Calu3 (cell line): ENCODE measurements around the gene ZBTB25. TPM values are rescaled to one million over a fixed set of nuclear protein-coding genes. Genes with fewer than 3 reads are reported as not detected.

Experiments
- BruUV-seq: library from RNA; stranded (reverse); fragments of 400-500 nt; replicated peaks from 2 replicates; lab custom pipeline; 2021; lab: Mats Ljungman, UMichigan
- CTCF ChIA-PET: fragments of 300-600 bp; sonication (Branson Sonifier 250); formaldehyde crosslinking; loops from one replicate; lab custom pipeline; 2022; ENCODE audit warnings: antibody characterized with exemption; lab: Charles Lee
- DNase-seq: peaks from one replicate; pipeline ENCODE4 v3.0.0; 2022
- H3K27ac Mint-ChIP-seq: one replicate; pipeline ENCODE4 v1.8.0; 2022; ENCODE audit warnings: mixed read lengths; ENCODE audit not compliant: unreplicated experiment
- H3K27me3 Mint-ChIP-seq: one replicate; pipeline ENCODE4 v1.8.0; 2022; ENCODE audit warnings: mixed read lengths; ENCODE audit not compliant: unreplicated experiment
- H3K36me3 Mint-ChIP-seq: one replicate; pipeline ENCODE4 v1.8.0; 2022; ENCODE audit warnings: mild to moderate bottlenecking, moderate library complexity, mixed read lengths; ENCODE audit not compliant: insufficient read depth, unreplicated experiment
- H3K4me1 Mint-ChIP-seq: one replicate; pipeline ENCODE4 v1.8.0; 2022; ENCODE audit warnings: mild to moderate bottlenecking, low read depth, mixed read lengths; ENCODE audit not compliant: unreplicated experiment
- H3K4me3 Mint-ChIP-seq: one replicate; pipeline ENCODE4 v1.8.0; 2022; ENCODE audit warnings: mild to moderate bottlenecking, low read depth, moderate library complexity, mixed read lengths; ENCODE audit not compliant: unreplicated experiment
- H3K9me3 Mint-ChIP-seq: one replicate; pipeline ENCODE4 v1.8.0; 2022; ENCODE audit warnings: low read depth, mixed read lengths; ENCODE audit not compliant: unreplicated experiment
- intact Hi-C: fragments of 100-400 bp; cut with micrococcal nuclease; formaldehyde crosslinking; loops from one replicate; pipeline ENCODE4 v1.10.0; 2022; ENCODE audit not compliant: unreplicated experiment
- total RNA-seq: library from RNA; stranded (reverse); gene quantifications from 2 replicates; pipeline ENCODE4 v1.2.3, GENCODE V29; 2022
- TF ChIP-seq, protein P1 (sequence below): fragments of 200-600 bp; IDR thresholded peaks from one replicate; pipeline ENCODE4 v1.8.0; 2022; ENCODE audit warnings: antibody characterized with exemption; ENCODE audit not compliant: unreplicated experiment

The ZBTB25 gene
- total RNA-seq, 1 experiment from 2014 or later, result 11.3 TPM

DNA sequence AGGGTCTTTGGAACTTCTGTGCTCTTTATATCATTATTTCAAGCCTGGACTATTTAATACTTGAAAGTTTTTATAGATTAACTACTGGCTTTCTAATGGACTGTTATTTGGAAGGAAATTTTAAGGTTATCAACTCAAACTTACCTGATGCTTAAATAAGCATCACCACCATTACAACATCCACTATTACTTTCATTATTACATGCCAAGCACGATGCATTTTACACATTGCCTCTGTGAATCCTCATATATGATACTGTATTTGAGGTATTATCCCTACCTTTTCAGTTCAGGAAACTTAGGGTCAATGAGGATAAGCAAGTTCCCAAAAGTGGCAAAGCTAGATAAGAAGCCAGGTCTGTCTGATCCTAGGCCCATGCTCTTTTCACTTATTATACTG lies 13.3 kb upstream of the ZBTB25 start:
- CTCF ChIA-PET, result no interaction called here
- Mint-ChIP-seq H3K4me1 (no peaks in the 10 kb centered on the region), H3K27me3 (no peaks in the 10 kb centered on the region), H3K9me3 (no peaks in the 10 kb centered on the region), H3K4me3 (no peak overlapping the region), H3K27ac (no peak overlapping the region), H3K36me3 (no peaks in the 10 kb centered on the region)
- no peak for DNase-seq
- intact Hi-C loops, result no loop called here
- TF ChIP-seq, protein P1, sequence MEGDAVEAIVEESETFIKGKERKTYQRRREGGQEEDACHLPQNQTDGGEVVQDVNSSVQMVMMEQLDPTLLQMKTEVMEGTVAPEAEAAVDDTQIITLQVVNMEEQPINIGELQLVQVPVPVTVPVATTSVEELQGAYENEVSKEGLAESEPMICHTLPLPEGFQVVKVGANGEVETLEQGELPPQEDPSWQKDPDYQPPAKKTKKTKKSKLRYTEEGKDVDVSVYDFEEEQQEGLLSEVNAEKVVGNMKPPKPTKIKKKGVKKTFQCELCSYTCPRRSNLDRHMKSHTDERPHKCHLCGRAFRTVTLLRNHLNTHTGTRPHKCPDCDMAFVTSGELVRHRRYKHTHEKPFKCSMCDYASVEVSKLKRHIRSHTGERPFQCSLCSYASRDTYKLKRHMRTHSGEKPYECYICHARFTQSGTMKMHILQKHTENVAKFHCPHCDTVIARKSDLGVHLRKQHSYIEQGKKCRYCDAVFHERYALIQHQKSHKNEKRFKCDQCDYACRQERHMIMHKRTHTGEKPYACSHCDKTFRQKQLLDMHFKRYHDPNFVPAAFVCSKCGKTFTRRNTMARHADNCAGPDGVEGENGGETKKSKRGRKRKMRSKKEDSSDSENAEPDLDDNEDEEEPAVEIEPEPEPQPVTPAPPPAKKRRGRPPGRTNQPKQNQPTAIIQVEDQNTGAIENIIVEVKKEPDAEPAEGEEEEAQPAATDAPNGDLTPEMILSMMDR, result no peak
- no TSS peak for BruUV-seq

DNA sequence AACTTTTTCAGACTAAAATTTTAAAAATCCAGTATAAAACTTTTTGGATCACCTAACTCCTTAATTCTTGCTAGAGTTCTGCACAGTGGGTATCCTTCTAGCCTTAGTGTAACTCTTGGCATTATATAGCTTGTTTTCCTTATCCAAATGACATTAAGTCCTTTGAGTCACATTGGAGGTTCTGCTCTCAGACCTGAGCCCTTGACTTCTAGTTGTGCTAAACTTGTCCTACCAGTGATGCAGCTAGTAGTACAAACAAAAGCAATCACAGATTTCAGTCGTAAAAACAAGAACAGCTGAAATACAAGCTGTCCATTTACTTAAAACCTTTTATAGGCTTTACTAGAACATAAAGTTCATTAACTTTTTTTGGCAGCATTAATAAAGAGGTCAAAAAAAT lies 11.4 kb upstream of the ZBTB25 start:
- no peak for DNase-seq
- no peaks in the 10 kb centered on the region for H3K36me3 Mint-ChIP-seq
- H3K27me3 Mint-ChIP-seq, result no peaks in the 10 kb centered on the region
- CTCF ChIA-PET, result interaction anchor here (0.7 kb wide), 2 partner anchors 394 to 472 kb away, joined by 3 to 6 read pairs; partner anchors contain the start of gene FNTB
- TF ChIP-seq, protein P1, result no peak
- peaks cover 10% of the 10 kb centered on the region for H3K4me1 Mint-ChIP-seq
- intact Hi-C loops, result no loop called here
- H3K9me3 Mint-ChIP-seq, result no peaks in the 10 kb centered on the region
- H3K4me3 Mint-ChIP-seq, result no peak overlapping the region
- H3K27ac Mint-ChIP-seq, result no peak overlapping the region
- no TSS peak for BruUV-seq

DNA sequence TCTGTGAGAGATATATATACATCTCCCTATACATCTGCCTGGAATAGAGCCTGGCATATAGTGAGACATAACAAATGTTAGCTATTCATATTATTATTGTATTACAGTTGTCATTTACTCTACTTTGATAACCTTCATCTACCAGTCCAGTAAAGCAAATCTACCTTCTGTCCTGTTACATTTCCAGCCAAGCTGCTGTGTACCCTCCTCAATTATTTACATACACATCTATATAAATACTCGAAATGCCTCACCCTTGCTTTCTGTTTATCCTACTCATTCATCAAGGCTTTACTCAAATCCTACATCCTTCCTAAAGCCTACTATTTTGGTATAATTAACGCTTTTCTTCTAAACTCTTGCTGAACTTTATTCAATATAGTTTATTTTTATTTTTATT lies 9.6 kb upstream of the ZBTB25 start:
- Mint-ChIP-seq H3K4me1 (peaks cover 25% of the 10 kb centered on the region), H3K27me3 (no peaks in the 10 kb centered on the region), H3K9me3 (no peaks in the 10 kb centered on the region), H3K36me3 (no peaks in the 10 kb centered on the region), H3K4me3 (no peak overlapping the region), H3K27ac (no peak overlapping the region)
- DNase-seq, result no peak
- no TSS peak for BruUV-seq
- TF ChIP-seq, protein P1, result no peak
- intact Hi-C loops, result no loop called here
- CTCF ChIA-PET, result no interaction called here

- no TSS peak for BruUV-seq
- peak; percentile 73 for DNase-seq
- peaks cover 14% of the 10 kb centered on the region for H3K36me3 Mint-ChIP-seq
- no peak overlapping the region for H3K4me3 Mint-ChIP-seq
- intact Hi-C loops, result no loop called here
- peaks cover 39% of the 10 kb centered on the region for H3K4me1 Mint-ChIP-seq
- no peaks in the 10 kb centered on the region for H3K27me3 Mint-ChIP-seq
- TF ChIP-seq, protein P1, result peak; percentile 60
- no peaks in the 10 kb centered on the region for H3K9me3 Mint-ChIP-seq
- CTCF ChIA-PET, result interaction anchor here (0.6 to 1.0 kb wide), 4 partner anchors 21 to 167 kb away, joined by 3 to 8 read pairs (median 4); no protein-coding TSS in a partner anchor
- H3K27ac Mint-ChIP-seq, result no peak overlapping the region
These were observed 7.4 kb upstream of the ZBTB25 start for GRCh38 chr14:64510825-64511671.
